CD4-positive, alpha-beta T cell treated with Interleukin-1 beta for 1 hour (primary cell): Measurements from ENCODE around the gene MTFR2.

Experiments used
- DNase-seq, 2 donors: peaks; one replicate each; pipeline ENCODE4 v3.0.0-alpha.2; 2020 to 2022

MTFR2 gene

DNA sequence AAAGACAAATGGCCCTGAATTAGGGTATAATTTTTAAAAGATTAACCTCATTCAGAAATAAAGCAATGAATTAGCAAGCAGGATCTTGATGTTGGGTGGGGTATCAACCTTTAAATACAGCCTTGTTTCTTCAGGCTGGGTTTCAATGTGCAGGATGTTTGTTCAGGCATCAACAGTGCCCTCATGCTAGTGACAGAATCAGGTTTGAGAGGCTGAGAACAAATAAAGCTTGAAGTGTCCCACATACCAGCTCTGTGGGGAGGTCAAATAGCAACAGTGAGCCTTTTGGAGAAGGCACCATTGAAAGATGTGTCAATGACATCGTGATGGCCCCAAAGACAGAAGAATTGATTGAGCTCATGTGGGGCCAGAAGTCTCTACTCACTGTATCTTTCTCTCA is 68.2 kb downstream of the MTFR2 start:
- DNase-seq: no peak

DNA sequence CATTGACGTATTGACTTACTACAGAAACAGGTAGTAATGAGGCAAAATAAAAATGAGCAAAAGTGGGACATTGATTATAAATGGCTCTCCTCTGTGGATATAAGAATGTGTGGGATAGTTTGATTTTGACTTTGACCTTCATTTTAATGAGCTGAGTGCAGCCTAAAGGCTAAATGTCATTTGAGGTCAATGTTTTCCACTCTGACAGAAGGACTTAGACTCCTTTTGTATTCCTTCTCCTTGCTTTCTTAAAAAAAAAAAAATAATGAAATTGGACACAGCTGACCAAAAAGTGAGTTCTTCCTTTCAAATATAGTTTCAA is 68.6 kb downstream of the MTFR2 start:
- no peak for DNase-seq
